Activated CD8-positive, alpha-beta memory T cell treated with anti-CD3 and anti-CD28 coated beads for 4 hours (primary cell): ENCODE measurements around the gene GAL3ST1.
"Not testable (repeated sequence)": the region's sequence is repeated elsewhere in the genome, so short reads cannot be mapped to it uniquely, and the experiment has no call there.

Source experiments
- DNase-seq, 2 donors: peaks; one replicate each; pipeline ENCODE4 v3.0.0-alpha.2; 2020; ENCODE audit warnings: low read depth in 2 of 2

The GAL3ST1 gene

DNA sequence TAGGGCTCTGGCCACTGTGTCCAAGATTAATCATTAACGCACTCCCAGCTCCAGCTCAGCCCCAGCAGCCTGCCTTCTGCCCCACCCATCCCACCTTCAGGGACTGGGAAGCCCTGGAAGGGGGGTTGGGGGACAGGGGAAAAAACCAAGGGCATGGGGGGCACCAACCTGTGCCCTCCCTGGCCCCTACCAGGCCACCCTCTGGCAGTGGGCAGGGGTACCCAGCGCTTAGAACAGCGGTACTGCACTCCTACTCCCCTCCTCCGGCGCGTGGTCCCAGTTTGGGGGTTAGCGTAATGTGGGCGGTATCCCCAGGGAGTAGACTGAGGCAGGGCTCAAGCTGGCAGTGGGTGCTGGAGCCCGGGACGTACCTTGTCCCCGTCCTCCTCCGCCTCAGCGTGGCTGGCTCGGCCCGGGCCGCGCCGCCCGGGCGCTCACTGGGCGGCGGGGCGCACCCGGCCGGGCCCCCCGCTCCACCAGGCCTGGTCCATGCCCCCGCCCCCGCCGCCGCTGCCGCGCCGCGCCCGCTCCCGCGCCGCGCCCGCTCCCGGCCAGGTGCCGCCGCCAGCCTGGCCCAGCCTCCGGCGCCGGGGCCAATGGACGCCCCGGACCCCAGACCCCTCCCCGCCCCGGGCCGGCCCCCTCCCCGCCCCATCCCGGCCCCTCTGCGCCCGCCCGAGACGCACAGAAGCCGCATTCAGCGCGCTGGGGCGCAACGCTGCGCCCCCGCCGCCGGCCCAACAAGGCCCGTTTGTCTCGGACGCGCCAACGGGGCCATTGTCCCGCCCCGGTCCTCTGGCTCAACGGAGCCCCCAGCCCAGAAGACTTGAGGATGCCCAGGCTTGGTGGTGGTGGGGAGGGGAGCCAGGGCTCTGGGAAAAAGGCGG lies at the start of gene GAL3ST1:
Gene GAL3ST1, minus strand, starts transcription at position 571 of the 887 bp plus-strand sequence. CDS start 17,273 bp downstream, outside the sequence.
- DNase-seq = no peak

- DNase-seq = not testable (repeated sequence)
Observed at GRCh38 chr22:30619909-30620308, 45.4 kb upstream of the GAL3ST1 start.

- no peak for DNase-seq
Observed at GRCh38 chr22:30617819-30618218, 43.4 kb upstream of the GAL3ST1 start.

DNA sequence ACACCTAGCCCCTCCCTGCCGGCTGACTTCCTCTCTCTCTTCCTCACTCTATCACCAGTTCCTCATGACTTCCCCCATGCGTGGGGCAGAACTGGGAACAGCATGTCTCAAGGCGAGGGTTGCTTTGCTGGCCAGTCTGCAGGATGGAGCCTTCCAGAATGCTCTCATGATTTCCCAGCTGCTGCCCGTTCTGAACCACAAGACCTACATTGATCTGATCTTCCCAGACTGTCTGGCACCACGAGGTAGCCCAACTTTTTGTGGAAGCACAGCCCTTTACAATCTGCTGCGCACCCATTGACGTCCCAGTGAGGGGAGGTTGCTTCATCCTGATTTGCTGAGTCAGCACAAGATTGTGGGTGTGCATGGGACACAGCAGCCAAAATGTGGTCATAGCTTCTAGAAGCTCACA lies 41.1 kb upstream of the GAL3ST1 start:
- DNase-seq = no peak

GRCh38 chr22:30614879-30615278 lies 40.4 kb upstream of the GAL3ST1 start:
- DNase-seq = no peak

DNA sequence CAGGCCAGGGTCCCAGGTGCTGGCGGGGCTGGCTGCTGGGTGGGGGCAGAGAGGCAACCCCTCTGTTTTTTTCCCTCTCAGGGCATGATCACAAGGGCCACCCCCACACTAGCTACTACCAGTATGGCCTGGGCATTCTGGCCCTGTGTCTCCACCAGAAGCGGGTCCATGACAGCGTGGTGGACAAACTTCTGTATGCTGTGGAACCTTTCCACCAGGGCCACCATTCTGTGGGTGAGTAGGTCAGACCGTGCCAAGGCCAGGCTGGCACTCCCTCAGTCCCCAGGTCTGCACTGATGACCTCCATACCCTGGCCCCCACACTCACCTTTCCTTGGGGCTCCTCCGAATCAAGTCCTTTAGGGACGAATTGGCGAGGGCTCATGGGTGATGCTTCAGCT lies 39.8 kb upstream of the GAL3ST1 start:
- no peak for DNase-seq

DNA sequence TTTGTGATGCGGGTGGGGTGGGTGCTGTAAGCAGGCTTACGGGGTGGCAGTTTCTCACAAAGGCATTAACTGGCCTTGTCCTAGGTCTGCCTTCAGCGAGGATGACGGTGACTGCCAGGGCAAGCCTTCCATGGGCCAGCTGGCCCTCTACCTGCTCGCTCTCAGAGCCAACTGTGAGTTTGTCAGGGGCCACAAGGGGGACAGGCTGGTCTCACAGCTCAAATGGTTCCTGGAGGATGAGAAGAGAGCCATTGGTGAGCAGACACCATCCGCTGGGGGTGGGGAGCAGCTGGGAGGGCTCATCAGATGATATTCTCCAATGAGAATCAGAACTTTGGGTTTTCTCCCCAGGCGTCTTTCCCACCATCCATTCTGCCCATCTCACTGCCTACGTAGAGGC lies 38.3 kb upstream of the GAL3ST1 start:
- DNase-seq = no peak

DNA sequence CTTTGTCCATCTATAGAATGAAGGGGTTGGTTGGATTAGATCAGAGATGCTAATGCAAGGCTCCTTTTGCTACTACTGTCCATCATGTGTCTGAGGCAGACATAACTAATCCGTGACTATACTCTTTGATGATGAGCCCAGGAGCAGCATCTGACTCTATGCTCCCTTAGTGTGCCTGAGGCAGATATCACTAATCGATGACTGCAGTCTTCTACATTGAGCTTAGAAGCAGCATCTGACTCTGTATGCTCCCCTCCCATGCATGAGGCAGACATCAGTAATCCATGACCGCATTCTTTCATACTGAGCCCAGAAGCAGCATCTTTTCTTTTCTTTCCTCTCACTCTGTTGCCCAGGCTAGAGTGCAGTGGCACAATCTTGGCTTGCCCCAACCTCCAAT lies 36.7 kb upstream of the GAL3ST1 start:
- DNase-seq = no peak

DNA sequence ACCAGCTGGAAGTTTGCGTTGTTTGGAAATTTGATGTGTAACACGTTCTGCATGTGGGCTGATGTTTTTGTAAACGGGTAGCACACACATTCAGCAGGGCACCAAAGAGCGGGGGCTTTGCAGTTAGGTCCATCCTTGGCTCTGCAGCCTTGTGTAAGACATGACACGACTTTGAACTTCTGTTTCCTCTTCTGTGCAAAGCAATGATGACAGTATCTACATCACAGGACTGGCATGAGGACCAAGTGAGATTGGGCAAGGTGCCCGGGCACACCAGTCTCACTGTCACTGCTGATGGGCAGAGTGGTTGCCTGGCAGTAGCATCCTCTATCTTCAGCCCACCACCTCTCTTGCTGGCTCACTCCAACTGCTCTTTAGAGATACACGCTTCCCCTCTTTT lies 35.8 kb upstream of the GAL3ST1 start:
- no peak for DNase-seq

GRCh38 chr22:30609260-30610185 lies 35.1 kb upstream of the GAL3ST1 start:
- no peak for DNase-seq

DNA sequence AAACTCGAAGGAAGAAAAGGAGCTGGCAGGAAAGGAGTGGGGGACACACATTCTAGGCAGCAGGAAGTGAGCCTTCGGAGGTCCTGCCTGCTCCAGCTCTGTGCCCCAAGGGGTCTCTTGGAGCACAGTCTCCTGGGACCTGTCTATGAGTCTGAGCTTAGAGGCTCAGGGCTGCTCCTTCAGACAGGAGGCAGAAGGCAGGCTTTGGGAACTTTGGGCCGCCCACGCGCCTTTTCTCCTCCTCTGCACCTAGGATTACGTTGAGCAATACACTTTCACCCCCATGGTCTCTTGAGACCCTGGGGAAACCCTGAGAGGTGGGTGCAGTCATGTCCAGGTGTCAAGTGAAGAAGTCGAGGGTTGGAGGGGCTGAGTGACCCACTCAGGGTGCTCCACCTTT lies 33.5 kb upstream of the GAL3ST1 start:
- DNase-seq = no peak

DNA sequence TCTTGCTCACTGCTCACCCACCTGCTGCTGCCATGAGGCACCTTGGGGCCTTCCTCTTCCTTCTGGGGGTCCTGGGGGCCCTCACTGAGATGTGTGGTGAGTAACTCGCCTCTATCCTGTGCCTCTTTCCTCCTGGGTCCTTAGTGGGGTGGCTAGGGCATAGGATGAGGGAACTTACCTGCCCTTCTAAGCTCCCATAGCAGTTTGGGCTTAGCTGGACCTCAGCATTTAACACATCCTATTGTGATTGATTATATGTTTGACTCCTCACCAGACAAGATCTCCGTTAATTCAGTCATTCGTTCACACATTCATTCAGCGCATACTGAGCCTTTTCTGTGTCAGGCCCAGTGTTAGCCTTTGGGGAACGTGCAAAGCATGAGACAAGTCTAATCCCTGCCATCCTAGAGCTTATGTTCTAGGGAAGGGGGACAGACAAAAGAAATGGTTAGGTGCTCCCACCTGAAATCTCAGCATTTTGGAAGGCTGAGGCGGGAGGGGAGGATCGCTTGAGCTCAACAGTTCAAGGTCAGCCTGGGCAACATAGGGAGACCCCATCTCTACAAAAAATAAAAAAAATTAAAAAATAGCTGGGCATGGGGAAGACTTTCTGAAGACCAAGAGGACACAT lies 33.0 kb upstream of the GAL3ST1 start:
- no peak for DNase-seq

- DNase-seq = no peak
Observed at GRCh38 chr22:30606455-30607299, 32.2 kb upstream of the GAL3ST1 start, which contains the start of gene TCN2. Gene TCN2, plus strand, starts transcription at chr22:30607174. Its CDS starts 158 bp downstream, at chr22:30607332.

DNA sequence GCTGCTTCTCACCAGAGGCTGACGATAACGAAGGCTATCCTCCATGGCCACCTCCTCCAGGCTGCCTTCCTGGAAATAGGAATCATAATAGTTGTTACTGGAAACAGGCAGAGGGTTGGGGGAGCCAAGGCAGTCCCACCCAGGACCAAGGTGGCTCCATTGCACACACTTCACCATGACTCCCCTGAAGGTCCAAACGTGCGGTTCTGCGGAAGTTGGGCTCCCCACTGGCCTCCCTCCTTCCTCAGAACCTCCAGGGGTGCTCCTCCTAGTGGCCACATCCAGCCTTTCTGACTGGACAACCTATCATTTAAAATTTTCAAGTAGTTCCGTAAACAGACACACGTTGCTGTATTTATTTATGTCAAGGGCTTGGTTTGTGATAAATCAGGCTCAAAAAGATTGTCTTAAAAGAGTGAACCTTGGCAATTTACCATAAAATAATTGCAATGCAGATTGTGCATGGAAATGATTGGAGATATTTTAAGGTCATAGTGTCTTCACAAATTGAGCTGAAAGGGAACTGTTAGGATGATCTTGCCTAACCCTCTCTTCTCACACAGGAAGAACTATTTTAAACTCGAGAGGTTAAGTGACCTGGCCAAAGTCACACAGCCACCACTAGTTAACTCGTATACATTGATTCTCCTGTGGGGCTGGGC lies 31.1 kb upstream of the GAL3ST1 start:
- DNase-seq = peak in 1 of 2 donors; percentile 13

DNA sequence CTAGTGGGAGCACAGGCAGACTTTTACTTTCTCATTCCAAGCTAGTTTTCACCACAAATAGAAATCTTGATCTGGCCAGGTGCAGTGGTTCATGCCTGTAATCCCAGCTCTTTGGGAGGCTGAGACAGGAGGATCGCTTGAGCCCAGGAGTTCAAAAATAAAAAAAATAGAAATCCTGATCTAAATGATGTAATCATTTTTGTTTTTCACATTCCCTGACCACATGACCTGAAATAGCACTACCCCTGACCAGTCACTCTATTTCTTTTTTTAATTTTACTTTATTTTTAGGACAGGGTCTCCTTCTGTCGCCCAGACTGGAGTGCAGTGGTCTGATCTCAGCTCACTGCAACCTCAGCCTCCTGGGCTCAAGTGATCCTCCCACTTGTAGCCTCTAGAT lies 30.3 kb upstream of the GAL3ST1 start:
- DNase-seq = no peak

DNA sequence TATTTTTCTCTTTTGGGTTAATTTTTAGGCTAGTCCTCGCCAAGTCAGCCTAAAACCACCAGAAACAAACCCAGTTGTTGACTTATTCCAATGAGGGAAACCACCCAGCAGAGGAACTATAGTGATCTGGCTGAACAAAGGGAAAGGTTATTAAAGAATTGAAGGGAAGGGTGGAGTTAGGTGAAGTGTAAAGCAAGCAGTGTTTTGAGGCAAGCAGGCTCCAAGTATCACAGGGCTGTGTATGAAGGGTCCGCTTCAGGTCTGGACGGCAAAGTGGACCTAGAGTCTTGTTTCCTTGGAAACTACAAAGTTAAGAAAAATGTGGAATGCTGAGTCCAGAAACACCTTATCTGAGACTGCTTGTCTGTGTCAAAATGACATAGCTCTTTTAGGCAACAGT lies 29.3 kb upstream of the GAL3ST1 start:
- no peak for DNase-seq

GRCh38 chr22:30602049-30602448 lies 27.6 kb upstream of the GAL3ST1 start:
- DNase-seq = no peak

DNA sequence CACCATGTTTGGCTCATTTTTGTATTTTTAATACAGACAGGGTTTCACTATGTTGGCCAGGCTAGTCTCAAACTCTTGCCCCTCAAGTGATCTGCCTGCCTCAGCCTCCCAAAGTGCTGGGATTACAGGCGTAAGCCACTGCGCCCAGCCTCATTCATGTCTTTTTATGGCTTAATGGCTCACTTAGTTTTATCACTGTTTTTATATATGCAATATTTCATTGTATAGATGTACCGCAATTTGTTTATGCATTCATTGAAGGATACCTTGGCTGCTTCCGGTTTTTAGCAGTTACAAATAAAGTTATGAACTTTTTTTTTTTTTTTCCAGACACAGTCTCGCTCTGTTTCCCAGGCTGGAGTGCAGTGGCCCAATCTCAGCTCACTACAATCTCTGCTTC lies 27.0 kb upstream of the GAL3ST1 start:
- no peak for DNase-seq

GRCh38 chr22:30600921-30601320 lies 26.5 kb upstream of the GAL3ST1 start:
- DNase-seq = no peak

DNA sequence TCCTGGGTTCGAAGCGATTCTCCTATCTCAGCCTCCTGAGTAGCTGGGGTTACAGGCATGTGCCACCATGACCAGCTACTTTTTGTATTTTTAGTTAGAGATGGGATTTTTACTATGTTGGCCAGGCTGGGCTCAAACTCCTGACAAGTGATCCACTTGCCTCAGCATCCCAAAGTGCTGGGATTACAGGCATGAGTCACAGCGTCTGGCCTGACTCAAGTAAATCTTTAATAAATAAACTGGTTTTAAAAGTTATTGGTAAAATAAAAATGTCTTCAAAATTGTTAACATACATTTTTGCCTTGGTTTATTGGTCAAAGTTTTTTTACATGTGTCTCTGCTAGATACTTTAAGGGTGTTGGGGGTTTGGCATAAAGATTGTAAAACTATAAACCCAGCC lies 24.5 kb upstream of the GAL3ST1 start:
- DNase-seq = no peak

DNA sequence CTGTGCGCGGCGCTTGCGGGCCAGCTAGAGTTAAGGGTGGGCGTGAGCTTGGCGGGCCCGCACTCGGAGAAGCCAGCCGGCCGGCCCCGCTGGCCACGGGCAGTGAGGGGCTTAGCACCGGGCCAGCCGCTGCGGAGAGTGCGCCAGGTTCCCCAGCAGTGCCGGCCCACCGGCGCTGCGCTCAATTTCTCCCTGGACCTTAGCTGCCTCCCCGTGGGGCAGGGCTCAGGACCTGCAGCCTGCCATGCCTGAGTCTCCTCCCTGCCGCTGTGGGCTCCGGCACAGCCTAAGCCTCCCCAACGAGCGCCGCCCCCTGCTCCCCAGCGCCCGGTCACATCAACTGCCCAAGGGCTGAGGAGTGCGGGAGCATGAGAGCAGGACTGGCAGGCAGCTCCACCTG lies 22.4 kb upstream of the GAL3ST1 start:
- DNase-seq = no peak
